HG02973 (cell line): ENCODE data around the gene PLPP4.
A peak's percentile ranks its signal among the peaks of the same experiment; 100 is the strongest.

ENCODE experiments used
- ATAC-seq: cut with Tn5 transposase; IDR thresholded peaks from one replicate; pipeline ENCODE4 v1.9.1; 2021; ENCODE audit warnings: moderate library complexity; ENCODE audit not compliant: unreplicated experiment

Gene PLPP4

DNA sequence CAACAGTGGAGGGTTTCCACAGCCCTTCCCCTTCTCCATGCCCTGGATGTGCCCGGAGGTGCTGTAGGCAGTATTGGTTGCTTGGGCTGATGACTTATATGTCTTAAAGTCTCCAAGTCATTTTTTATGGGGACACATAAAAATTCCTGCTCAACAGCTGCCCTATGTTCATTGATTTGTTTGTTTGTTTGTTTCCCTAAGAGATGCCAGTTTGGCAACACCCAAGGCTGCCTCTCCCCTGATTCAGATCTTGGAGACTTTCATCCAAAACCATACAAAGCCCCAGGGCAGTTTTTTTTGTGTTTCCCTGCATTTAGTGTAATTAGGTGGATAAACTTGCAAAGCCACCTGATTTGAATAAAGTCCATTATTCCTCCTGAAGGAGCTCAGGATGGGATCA, 115.3 kb downstream of the PLPP4 start:
- ATAC-seq, result no peak

GRCh38 chr10:120573355-120573754, 116.3 kb downstream of the PLPP4 start:
- no peak for ATAC-seq

- no peak for ATAC-seq
Observed at GRCh38 chr10:120574981-120575380, 118.0 kb downstream of the PLPP4 start.

DNA sequence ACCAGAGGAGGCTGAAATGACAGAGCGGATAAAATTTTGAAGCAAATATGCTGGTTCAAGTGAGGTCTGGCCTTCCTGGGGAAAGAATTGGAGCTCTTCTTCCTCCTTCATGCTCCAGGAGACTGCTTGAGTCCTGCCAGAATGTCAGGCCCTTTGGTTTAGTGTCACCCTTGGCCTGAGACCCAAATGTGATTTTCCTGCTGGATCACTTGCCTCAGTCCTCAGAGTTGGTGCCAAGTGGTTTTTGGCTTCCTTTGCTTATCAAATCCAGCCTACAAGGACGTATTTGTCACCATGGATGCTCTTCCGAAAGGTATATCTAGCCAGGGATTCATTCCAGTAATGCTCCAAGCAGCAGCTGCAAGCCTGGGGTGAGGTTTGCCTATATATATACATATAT, 118.4 kb downstream of the PLPP4 start:
- no peak for ATAC-seq

DNA sequence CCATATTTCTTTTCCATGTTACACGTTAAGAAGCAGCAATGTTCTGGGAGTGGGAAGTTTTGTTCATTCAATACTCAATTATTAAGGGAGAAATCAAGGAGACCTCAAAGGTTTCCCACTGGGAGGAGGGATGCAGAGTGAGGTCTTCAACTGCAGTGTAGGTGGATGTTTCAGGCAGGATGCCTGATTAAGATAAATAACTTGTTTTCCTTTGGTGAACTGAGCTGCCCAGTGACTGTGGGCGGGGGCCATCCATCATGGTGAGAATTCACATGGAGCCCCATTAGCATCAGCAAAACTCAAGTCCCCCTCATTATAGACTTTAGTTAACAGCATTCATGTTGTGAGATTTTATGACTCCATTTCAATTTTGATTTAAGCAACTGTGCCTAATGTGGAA, 121.1 kb downstream of the PLPP4 start:
- no peak for ATAC-seq

DNA sequence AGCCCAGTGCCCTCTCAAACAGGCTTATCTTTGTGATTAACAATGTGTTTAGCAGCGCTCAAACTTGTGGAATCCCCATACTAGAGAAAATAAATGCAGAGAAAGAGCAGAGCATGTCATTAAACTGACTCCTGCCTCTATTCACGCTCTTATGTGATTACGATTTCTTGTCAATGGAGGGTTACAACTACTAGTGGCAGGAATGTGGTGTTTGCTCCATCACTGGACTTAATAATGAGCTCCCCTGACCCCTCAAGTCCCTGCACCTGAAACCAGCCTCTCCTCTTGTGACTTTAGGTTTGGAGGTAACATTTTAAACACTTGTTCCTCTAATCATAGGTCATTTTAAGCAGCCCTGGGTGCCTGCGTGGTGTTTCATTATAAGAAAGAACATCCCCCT, 121.9 kb downstream of the PLPP4 start:
- ATAC-seq, result no peak

DNA sequence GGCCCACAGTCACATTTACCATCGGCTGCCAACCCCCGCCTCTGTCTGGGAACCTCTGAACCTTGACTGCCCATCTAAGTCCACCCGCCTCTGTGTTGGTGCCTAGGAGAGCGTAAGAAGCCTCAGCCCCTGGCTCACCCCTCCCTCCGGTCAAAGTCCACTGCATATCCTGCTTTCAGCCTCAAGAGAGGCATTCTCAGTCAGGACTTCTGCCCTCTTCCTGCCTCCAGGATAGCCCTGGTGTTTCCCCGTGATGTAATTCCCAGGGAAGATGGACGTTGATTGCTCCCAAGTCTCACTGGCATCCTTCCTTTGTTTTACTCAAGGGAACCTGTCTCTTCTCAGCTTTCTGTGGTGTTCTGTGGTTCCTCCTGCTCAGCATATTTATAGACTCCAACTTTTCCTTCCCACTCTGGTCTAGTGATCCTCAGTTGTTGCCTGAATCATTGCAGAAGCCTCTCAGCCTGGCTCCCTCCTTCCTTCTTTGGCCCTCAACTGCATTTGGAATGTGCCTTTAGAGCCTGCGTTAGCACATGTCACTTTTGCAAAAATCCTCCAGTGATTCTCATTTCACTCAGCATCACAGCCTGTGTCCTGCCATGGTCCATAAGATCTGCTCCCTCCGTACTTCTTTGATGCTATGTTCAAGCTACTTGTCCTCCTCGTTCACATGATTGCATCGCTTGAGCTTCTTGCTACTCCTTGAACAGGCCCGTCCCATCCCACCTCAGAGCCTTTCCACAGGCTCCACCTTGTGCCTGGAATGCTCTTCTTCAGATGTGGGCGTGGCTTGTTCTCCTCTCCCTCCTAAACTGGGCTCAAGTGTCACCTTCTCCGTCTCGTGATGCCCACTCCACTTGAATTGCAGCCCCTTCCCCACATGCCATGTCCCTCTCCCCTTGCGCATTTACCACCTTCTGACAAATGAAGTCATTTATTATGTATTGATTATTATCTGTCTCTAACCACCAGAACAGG, 124.2 kb downstream of the PLPP4 start:
- ATAC-seq, result no peak

- ATAC-seq, result no peak
Observed at GRCh38 chr10:120582753-120583152, 125.7 kb downstream of the PLPP4 start.

- no peak for ATAC-seq
Observed at GRCh38 chr10:120583424-120584108, 126.5 kb downstream of the PLPP4 start.

DNA sequence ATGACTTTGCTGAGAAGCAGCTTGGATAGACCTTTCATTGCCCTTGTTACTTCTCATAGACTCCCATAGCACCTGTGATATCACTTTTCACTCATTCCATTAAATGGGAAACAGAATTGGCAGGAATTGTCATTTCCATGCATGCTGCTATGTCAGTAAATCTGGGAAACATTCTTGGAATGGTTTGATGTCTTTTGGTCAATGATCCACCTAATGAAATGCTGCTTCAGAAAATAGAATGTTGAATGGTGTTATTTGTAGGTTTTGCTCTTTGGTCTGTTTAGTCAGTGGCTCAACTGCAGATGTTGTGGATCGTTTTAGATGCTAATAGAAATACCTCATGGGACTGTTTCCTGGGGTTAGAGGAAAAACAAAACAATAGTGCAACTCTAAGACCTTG, 127.8 kb downstream of the PLPP4 start:
- ATAC-seq, result no peak

DNA sequence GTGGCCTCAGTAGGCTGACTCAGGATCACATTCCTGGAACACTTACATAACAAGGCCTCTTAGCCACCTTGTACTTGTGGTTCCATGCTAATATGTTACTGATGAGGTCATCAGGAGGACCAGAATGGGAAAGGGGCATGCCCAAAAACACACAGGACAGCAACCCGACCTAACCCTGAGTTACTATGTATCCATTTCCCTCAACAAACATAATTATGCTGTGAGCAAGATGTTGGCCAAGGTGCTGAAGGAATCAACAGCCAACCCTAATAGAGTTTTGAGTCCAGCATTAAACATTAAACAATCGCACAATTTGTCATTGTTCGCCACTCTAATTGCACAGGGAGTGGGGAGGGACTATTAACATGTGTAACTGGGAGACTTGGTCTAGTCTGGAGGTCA, 129.4 kb downstream of the PLPP4 start:
- no peak for ATAC-seq

DNA sequence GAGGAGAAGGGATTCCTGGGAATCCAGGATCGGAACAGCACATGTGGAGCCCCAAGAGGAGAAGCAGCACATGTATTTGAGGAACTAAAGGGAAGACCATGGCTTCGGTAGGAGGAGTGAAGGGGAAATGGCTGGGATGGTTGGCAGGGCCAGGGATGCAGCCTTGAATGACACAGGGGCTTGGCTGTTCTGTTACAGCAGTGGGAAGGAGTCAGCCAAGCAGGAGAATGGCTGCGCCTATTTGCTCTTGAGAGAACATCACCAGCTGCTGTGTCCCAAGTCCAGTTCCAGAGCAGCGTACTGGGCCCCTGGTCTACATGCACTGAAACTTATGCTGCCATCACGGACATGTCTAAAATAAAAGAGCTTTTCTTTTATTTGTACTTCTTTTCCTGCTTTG, 130.0 kb downstream of the PLPP4 start:
- no peak for ATAC-seq

DNA sequence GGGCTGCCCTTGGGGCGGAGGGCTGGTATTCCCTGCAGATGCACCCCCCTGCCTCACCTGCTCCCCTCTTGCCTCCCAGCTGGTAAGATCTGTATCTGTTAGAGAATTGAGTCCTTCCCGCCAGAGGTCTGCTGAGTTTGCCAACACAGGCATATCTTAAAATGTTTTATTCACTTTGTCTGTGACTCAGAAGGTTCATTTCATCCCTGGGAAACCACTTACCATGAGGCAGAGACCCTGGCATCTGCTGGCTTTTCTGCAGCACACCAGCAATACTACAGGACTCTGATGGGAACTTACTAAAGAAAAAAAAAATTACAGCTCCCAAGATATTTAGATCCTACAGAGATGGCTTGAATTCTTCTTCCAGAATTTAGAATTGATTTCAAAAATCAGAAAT, 131.3 kb downstream of the PLPP4 start:
- ATAC-seq, result no peak

GRCh38 chr10:120593693-120594092, 136.7 kb downstream of the PLPP4 start:
- ATAC-seq, result no peak

GRCh38 chr10:120597902-120598301, 140.9 kb downstream of the PLPP4 start:
- no peak for ATAC-seq

DNA sequence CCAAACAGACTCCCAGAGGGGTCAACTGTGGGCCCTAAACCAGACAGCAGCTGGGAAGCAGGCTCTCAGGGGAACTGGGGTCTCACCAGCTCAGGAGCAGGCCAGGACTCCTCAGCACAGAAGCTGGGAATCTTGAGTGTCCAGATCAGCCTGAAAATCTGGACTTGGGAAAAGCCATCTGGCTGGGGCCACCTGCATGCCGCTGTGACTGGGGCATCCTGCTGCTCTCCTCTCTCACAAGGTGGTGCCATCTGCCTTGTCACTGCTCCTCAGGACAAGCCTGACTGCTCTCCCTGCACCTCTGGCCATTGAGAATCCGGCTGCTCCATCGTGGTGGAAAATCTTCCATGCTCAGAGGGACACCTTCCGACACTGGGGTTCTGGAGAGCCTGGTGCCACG, 141.4 kb downstream of the PLPP4 start:
- ATAC-seq, result no peak

DNA sequence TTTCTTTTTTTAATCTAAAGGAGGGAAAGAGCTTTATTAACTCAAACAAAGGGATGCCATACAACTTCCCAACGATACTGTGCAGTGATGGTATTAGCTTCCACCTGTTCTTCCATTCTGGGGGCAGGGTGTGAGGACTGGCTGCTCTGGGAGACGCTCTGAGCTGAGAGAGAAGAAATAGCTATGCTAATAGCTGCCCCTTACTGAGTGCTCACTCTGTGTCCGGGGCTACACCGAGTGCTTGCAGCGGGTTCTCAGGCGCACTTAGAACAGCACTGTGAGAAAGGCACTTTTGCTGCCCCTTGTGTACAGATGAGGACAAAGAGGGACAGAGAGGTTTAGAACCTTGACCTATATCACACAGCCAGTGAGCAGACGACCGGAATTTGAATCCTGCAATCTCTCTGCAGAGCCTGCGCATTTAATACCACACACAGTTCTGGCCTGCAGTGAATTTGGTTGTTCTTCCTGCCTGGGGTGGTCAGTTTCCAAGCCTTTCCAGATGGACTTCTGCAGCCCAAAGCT, 142.2 kb downstream of the PLPP4 start:
- no peak for ATAC-seq

GRCh38 chr10:120600871-120601649, 144.0 kb downstream of the PLPP4 start:
- ATAC-seq, result peak; percentile 36

DNA sequence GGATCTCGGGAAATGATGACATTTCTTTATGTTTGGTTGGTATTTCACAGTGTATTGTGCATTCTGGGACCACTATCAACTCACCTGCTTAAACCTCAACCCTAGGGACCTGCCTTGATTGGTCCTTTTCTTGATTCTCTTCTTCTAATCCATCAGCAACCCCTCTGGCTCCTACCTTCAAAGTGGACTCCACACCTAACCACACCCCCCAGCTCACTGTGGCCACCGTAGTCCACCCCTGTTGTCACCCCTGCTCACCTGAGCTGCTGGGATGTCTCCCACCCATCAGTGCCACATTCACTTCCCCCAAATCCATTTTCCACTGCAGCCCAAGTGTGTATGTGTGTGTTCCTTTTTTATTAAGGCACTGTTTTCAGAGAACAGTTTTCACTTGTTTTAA, 145.0 kb downstream of the PLPP4 start:
- no peak for ATAC-seq

GRCh38 chr10:120605410-120605809, 148.4 kb downstream of the PLPP4 start:
- no peak for ATAC-seq

- ATAC-seq, result peak; percentile 75
Observed at GRCh38 chr10:120606051-120606764, 149.2 kb downstream of the PLPP4 start.
